ENCODE measurements around the gene RECQL5. TPM values are rescaled to one million over a fixed set of nuclear protein-coding genes. Genes with fewer than 3 reads are reported as not detected.

Gene RECQL5
- total and polyA plus RNA-seq, 2 donors (not counting 1 experiment from before 2014, with no cell fraction given), result 58.5 to 70.5 TPM

GRCh38 chr17:75712446-75712845, 45.5 kb upstream of the RECQL5 start:
- DNase-seq (no peak), ATAC-seq (ENCODE audit: low read depth) (no peak)
- Mint-ChIP-seq H3K27me3 (peaks cover 3% of the 10 kb centered on the region), H3K4me3 (no peak overlapping the region), H3K9me3 (ENCODE audit: insufficient read depth) (no peaks in the 10 kb centered on the region), H3K27ac (no peak overlapping the region), H3K4me1 (peaks cover 2% of the 10 kb centered on the region)
- no peak overlapping the region for H3K4me2 ChIP-seq (replicated peaks; ENCODE audit: low read depth, low read length, poor library complexity, severe bottlenecking)
- no peak overlapping the region for H2AFZ ChIP-seq (ENCODE audit: insufficient read depth, low read depth, low read length, poor library complexity, severe bottlenecking)
- H3K9me3 ChIP-seq (ENCODE audit: control extremely low read depth in 1 of 3, control insufficient read depth in 2 of 3, insufficient read depth in 1 of 3, low read length in 2 of 3), result no peaks in the 10 kb centered on the region
- H4K20me1 ChIP-seq (ENCODE audit: control insufficient read depth, insufficient read depth, low read length, poor library complexity, severe bottlenecking), result no peaks in the 10 kb centered on the region
- H3K27me3 ChIP-seq (replicated peaks in 1 of 4; ENCODE audit: control extremely low read depth in 1 of 4, control insufficient read depth in 3 of 4, insufficient read depth in 4 of 4, low read length in 3 of 4), result no peaks in the 10 kb centered on the region
- H3K36me3 ChIP-seq (replicated peaks in 1 of 2; ENCODE audit: control extremely low read depth in 1 of 2, control insufficient read depth in 1 of 2, extremely low read depth in 1 of 2, insufficient read depth in 2 of 2, low read length in 1 of 2), result peaks cover 0 to 10% of the 10 kb centered on the region in 2 experiments
- TF ChIP-seq CTCF (IDR thresholded peaks at IDR 0.05) (no peak), EZH2 (IDR thresholded peaks at IDR 0.05; ENCODE audit: borderline replicate concordance, insufficient read depth, low read depth, low read length, poor library complexity, severe bottlenecking) (no peak)
- ChIA-PET CTCF (interaction anchor here (3.1 kb wide), 1 partner anchor 79 kb away, joined by 13 read pairs; the partner anchor contains the start of gene SMIM5), POLR2A (no interaction called here)
- H3K27ac ChIP-seq (ENCODE audit: low read length in 2 of 2), result no peak overlapping the region
- intact Hi-C loops (cut with micrococcal nuclease), result no loop called here
- WGBS (ENCODE audit: insufficient coverage), result no CpG with 5 or more reads among the region's 2 CpGs
- H3K4me1 ChIP-seq (ENCODE audit: control insufficient read depth in 2 of 2, insufficient read depth in 2 of 2, low read length in 2 of 2), result no peaks in the 10 kb centered on the region
- H3K79me2 ChIP-seq (ENCODE audit: control insufficient read depth, insufficient read depth, low read length), result no peaks in the 10 kb centered on the region
- H3K9ac ChIP-seq (ENCODE audit: low read length), result no peak overlapping the region
- no peak overlapping the region for H3K4me3 ChIP-seq (ENCODE audit: control extremely low read depth in 1 of 5, extremely low read depth in 1 of 5, insufficient read depth in 1 of 5, low read depth in 2 of 5, low read length in 4 of 5)

- Histone ChIP-seq H3K4me2 (replicated peaks; ENCODE audit: low read depth, low read length, poor library complexity, severe bottlenecking) (no peak overlapping the region), H3K79me2 (ENCODE audit: control insufficient read depth, insufficient read depth, low read length) (no peaks in the 10 kb centered on the region), H3K27ac (ENCODE audit: low read length in 2 of 2) (no peak overlapping the region), H4K20me1 (ENCODE audit: control insufficient read depth, insufficient read depth, low read length, poor library complexity, severe bottlenecking) (no peaks in the 10 kb centered on the region), H3K4me1 (ENCODE audit: control insufficient read depth in 2 of 2, insufficient read depth in 2 of 2, low read length in 2 of 2) (no peaks in the 10 kb centered on the region), H3K9me3 (ENCODE audit: control extremely low read depth in 1 of 3, control insufficient read depth in 2 of 3, insufficient read depth in 1 of 3, low read length in 2 of 3) (no peaks in the 10 kb centered on the region), H3K27me3 (replicated peaks in 1 of 4; ENCODE audit: control extremely low read depth in 1 of 4, control insufficient read depth in 3 of 4, insufficient read depth in 4 of 4, low read length in 3 of 4) (no peaks in the 10 kb centered on the region), H3K36me3 (replicated peaks in 1 of 2; ENCODE audit: control extremely low read depth in 1 of 2, control insufficient read depth in 1 of 2, extremely low read depth in 1 of 2, insufficient read depth in 2 of 2, low read length in 1 of 2) (peaks cover 0 to 60% of the 10 kb centered on the region in 2 experiments), H2AFZ (ENCODE audit: insufficient read depth, low read depth, low read length, poor library complexity, severe bottlenecking) (no peak overlapping the region), H3K9ac (ENCODE audit: low read length) (no peak overlapping the region), H3K4me3 (ENCODE audit: control extremely low read depth in 1 of 5, extremely low read depth in 1 of 5, insufficient read depth in 1 of 5, low read depth in 2 of 5, low read length in 4 of 5) (no peak overlapping the region)
- H3K27ac Mint-ChIP-seq, result no peak overlapping the region
- no peaks in the 10 kb centered on the region for H3K9me3 Mint-ChIP-seq (ENCODE audit: insufficient read depth)
- peaks cover 2% of the 10 kb centered on the region for H3K4me1 Mint-ChIP-seq
- WGBS (ENCODE audit: insufficient coverage), result 82% methylated on average over 12 of the region's 12 CpGs
- TF ChIP-seq CTCF (IDR thresholded peaks at IDR 0.05) (no peak), EZH2 (IDR thresholded peaks at IDR 0.05; ENCODE audit: borderline replicate concordance, insufficient read depth, low read depth, low read length, poor library complexity, severe bottlenecking) (no peak)
- no peak overlapping the region for H3K4me3 Mint-ChIP-seq
- intact Hi-C loops (cut with micrococcal nuclease), result no loop called here
- CTCF ChIA-PET, result interaction anchor here (0.6 to 1.6 kb wide), 2 partner anchors 74 to 189 kb away, joined by 3 to 6 read pairs; partner anchors contain the start of gene SMIM5
- no peaks in the 10 kb centered on the region for H3K27me3 Mint-ChIP-seq
- POLR2A ChIA-PET, result no interaction called here
- no peak for ATAC-seq (ENCODE audit: low read depth)
- DNase-seq, result no peak
These were observed 40.2 kb upstream of the RECQL5 start for GRCh38 chr17:75707079-75707571.
